GM04504 (cell line): ENCODE data around the gene TTLL5.
A peak's percentile ranks its signal among the peaks of the same experiment; 100 is the strongest.

Source experiments
- DNase-seq: peaks from one replicate; pipeline ENCODE4 v3.0.0-alpha.2; 2012; ENCODE audit warnings: low read depth

The TTLL5 gene

GRCh38 chr14:75732888-75733287 lies 71.8 kb downstream of the TTLL5 start:
- DNase-seq, result no peak

- DNase-seq, result no peak
Measured at GRCh38 chr14:75734854-75735253, 73.8 kb downstream of the TTLL5 start.

- DNase-seq, result no peak
Measured at GRCh38 chr14:75736845-75737485, 75.9 kb downstream of the TTLL5 start.

GRCh38 chr14:75738192-75738591 lies 77.1 kb downstream of the TTLL5 start:
- DNase-seq, result no peak

- DNase-seq, result no peak
Measured at GRCh38 chr14:75742867-75743266, 81.8 kb downstream of the TTLL5 start.

- DNase-seq, result no peak
Measured at GRCh38 chr14:75747899-75748298, 86.9 kb downstream of the TTLL5 start.

GRCh38 chr14:75748336-75748735 lies 87.3 kb downstream of the TTLL5 start:
- no peak for DNase-seq

GRCh38 chr14:75751296-75751695 lies 90.2 kb downstream of the TTLL5 start:
- no peak for DNase-seq

- no peak for DNase-seq
Measured at GRCh38 chr14:75752086-75752485, 91.0 kb downstream of the TTLL5 start.

GRCh38 chr14:75752907-75753594 lies 92.0 kb downstream of the TTLL5 start:
- peak; percentile 10 for DNase-seq

- DNase-seq, result no peak
Measured at GRCh38 chr14:75753696-75754095, 92.7 kb downstream of the TTLL5 start.

- no peak for DNase-seq
Measured at GRCh38 chr14:75757644-75758402, 96.8 kb downstream of the TTLL5 start.

GRCh38 chr14:75764020-75764419 lies 103.0 kb downstream of the TTLL5 start:
- DNase-seq, result no peak

- DNase-seq, result no peak
Measured at GRCh38 chr14:75769047-75769685, 108.1 kb downstream of the TTLL5 start.

GRCh38 chr14:75770635-75771034 lies 109.6 kb downstream of the TTLL5 start:
- DNase-seq, result no peak

- DNase-seq, result no peak
Measured at GRCh38 chr14:75771595-75771994, 110.5 kb downstream of the TTLL5 start.

- no peak for DNase-seq
Measured at GRCh38 chr14:75773046-75773445, 112.0 kb downstream of the TTLL5 start.

GRCh38 chr14:75781096-75781495 lies 120.0 kb downstream of the TTLL5 start:
- DNase-seq, result no peak

GRCh38 chr14:75783184-75783583 lies 122.1 kb downstream of the TTLL5 start:
- DNase-seq, result no peak

GRCh38 chr14:75783602-75784313 lies 122.7 kb downstream of the TTLL5 start:
- DNase-seq, result no peak

- DNase-seq, result no peak
Measured at GRCh38 chr14:75784314-75784686, 123.3 kb downstream of the TTLL5 start.

- no peak for DNase-seq
Measured at GRCh38 chr14:75793806-75794205, 132.8 kb downstream of the TTLL5 start.
